ENCODE measurements around the gene RORB. TPM values are rescaled to one million over a fixed set of nuclear protein-coding genes. Genes with fewer than 3 reads are reported as not detected.

RORB gene
- total RNA-seq, 4 donors from 2014 or later: 0.04 to 0.19 (median 0.14) TPM

GRCh38 chr9:74643303-74643923 lies 146.3 kb downstream of the RORB start:
- TF ChIP-seq POLR2A (IDR thresholded peaks at IDR 0.05): no peak
- no peak for TF ChIP-seq CTCF (IDR thresholded peaks at IDR 0.05)
- no peak for DNase-seq (ENCODE audit: low spot score in 2 of 2)
- H3K4me3 ChIP-seq (ENCODE audit: low read depth, poor library complexity, severe bottlenecking): no peak overlapping the region
- intact Hi-C loops (cut with DNase I; ENCODE audit: low total_unique reads): no loop called here
- WGBS, 2 donors: 76% methylated on average over 5 of the region's 5 CpGs

DNA sequence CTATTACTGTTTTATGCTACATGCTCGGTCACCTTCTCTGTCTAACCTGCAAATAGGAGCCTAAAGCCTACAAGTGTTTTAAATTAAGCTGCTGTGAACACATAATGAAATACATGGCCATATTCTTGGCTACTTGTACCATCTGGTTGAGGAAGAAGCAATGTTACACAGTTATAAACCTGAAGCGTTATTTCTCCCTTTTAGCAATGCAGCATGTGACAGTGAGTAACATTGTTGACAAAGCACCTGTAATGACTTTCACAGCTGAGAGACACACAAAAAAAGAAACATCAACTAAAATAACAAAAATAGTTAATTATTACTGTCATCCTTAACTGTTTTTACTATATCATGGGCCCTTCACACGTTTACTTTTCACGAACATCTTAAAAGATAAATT lies 146.9 kb downstream of the RORB start:
- intact Hi-C loops (cut with DNase I; ENCODE audit: low total_unique reads): no loop called here
- 72 to 79% methylated on average over 4 of the region's 4 CpGs for WGBS, 2 donors
- TF ChIP-seq POLR2A (IDR thresholded peaks at IDR 0.05): no peak
- TF ChIP-seq CTCF (IDR thresholded peaks at IDR 0.05): no peak
- no peak for DNase-seq (ENCODE audit: low spot score in 2 of 2)
- no peak overlapping the region for H3K4me3 ChIP-seq (ENCODE audit: low read depth, poor library complexity, severe bottlenecking)

DNA sequence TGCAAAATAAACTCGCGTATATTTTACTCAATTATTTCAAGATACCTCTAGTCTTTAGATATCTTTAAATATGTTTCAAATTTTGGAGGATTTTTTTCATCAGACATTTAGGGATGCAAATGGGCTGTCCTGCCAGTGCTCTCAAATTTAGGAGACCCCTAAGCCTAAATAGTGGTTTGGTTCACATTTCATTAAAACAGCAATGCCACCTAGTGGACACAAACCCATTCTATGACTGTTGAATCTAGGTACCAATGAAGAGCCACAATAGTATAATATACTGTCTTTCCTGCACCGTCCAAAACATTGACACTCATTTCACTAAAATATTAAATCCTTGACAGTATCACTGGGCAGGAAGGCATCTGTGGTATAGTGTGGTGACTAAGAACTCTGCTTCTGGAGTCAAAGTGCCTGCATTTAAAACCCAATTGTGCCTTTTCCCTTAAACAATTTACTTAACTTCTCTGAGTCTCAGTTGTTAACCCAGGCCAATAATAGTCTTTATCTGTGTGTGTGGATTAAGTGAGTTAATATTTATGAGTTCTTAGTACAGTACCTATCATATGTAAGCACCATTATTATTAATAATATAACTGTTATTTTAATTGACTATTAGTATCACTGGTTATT lies 148.0 kb downstream of the RORB start:
- 69% methylated on average over 3 of the region's 3 CpGs for WGBS, 2 donors
- intact Hi-C loops (cut with DNase I; ENCODE audit: low total_unique reads): no loop called here

GRCh38 chr9:74653410-74654080 lies 156.4 kb downstream of the RORB start:
- no peak for DNase-seq (ENCODE audit: low spot score in 2 of 2)
- H3K4me3 ChIP-seq (ENCODE audit: low read depth, poor library complexity, severe bottlenecking): no peak overlapping the region
- 60% methylated on average over 11 of the region's 11 CpGs for WGBS, 2 donors
- TF ChIP-seq CTCF (IDR thresholded peaks at IDR 0.05): no peak
- TF ChIP-seq POLR2A (IDR thresholded peaks at IDR 0.05): no peak
- intact Hi-C loops (cut with DNase I; ENCODE audit: low total_unique reads): no loop called here

More for the DNA sequence above, 148.0 kb downstream of the RORB start:
- no peak for DNase-seq (ENCODE audit: low spot score in 2 of 2)
- H3K4me3 ChIP-seq (ENCODE audit: low read depth, poor library complexity, severe bottlenecking): no peak overlapping the region
- TF ChIP-seq POLR2A (IDR thresholded peaks at IDR 0.05) (no peak), CTCF (IDR thresholded peaks at IDR 0.05) (no peak)

DNA sequence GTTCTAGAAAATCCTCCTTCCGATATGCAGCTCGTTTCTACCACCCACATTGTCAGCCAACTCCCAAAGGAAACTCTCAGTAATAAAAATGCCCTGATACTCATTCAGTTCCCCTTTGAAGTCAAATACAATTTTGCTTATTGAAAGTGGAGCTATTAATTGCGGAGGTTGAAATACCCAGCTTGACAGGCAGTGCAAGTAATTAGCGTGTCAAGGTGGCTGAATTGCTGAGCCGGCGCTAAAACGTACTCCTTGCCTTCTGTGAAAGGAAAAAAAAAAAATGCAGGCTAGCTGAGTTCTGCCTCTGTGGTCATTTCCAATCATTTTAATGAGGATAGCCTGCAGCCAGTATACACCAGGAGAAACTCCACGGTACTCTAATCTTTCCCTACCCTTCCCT lies 165.5 kb downstream of the RORB start:
- intact Hi-C loops (cut with DNase I; ENCODE audit: low total_unique reads): no loop called here
- WGBS, 2 donors: 42 to 51% methylated on average over 8 of the region's 8 CpGs
- H3K4me3 ChIP-seq (ENCODE audit: low read depth, poor library complexity, severe bottlenecking): no peak overlapping the region
- TF ChIP-seq POLR2A (IDR thresholded peaks at IDR 0.05): no peak
- no peak for TF ChIP-seq CTCF (IDR thresholded peaks at IDR 0.05)
- DNase-seq (ENCODE audit: low spot score in 2 of 2): no peak
